GM10248 (cell line): ENCODE measurements around the gene ADM5.

Experiments
- CTCF ChIA-PET: fragments of 300-600 bp; sonication (Branson Sonifier 250); formaldehyde crosslinking; extraction: SDS; loops from one replicate; lab custom pipeline; 2021; ENCODE audit warnings: antibody characterized with exemption; lab: Yijun Ruan, JAX
- POLR2A ChIA-PET: fragments of 350-650 bp; sonication (Branson Sonifier 250); formaldehyde crosslinking; extraction: SDS; loops from one replicate; lab custom pipeline; 2020; ENCODE audit warnings: antibody characterized with exemption; lab: Yijun Ruan, JAX
- DNase-seq: peaks from one replicate; pipeline ENCODE4 v3.0.0; 2012; ENCODE audit errors: extremely low spot score
- CTCF ChIP-seq: IDR thresholded peaks from 2 replicates; pipeline ENCODE4 v1.5.1; 2012; ENCODE audit warnings: mild to moderate bottlenecking, low read depth; ENCODE audit errors: extremely low read depth, missing control alignments, control extremely low read depth

ADM5 gene

GRCh38 chr19:49704888-49705642 lies 15.7 kb downstream of the ADM5 start:
- no peak for TF ChIP-seq CTCF
- POLR2A ChIA-PET, result no interaction called here
- CTCF ChIA-PET, result interaction anchor here (1.0 to 2.6 kb wide), 4 partner anchors 9 to 198 kb away, joined by 3 to 7 read pairs (median 4); no protein-coding TSS in a partner anchor

DNA sequence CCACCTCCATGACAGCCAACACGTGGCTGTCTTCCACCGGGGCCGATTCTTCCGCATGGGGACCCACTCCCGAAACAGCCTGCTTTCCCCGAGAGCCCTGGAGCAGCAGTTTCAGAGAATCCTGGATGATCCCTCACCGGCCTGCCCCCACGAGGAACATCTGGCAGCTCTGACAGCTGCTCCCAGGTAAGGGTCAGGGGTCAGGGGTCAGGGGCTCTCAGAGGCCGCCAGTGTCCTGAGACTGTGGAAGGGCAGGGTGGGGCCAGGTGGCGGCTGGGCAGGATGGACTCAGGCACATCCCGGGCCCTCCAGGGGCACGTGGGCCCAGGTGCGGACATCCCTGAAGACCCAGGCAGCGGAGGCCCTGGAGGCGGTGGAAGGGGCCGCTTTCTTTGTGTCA lies 16.5 kb downstream of the ADM5 start:
- TF ChIP-seq CTCF, result no peak
- ChIA-PET CTCF (interaction anchor here (1.0 kb wide), 1 partner anchor 12 kb away, joined by 3 read pairs; no protein-coding TSS in a partner anchor), POLR2A (no interaction called here)
- no peak for DNase-seq

More at GRCh38 chr19:49704888-49705642, 15.7 kb downstream of the ADM5 start:
- no peak for DNase-seq

DNA sequence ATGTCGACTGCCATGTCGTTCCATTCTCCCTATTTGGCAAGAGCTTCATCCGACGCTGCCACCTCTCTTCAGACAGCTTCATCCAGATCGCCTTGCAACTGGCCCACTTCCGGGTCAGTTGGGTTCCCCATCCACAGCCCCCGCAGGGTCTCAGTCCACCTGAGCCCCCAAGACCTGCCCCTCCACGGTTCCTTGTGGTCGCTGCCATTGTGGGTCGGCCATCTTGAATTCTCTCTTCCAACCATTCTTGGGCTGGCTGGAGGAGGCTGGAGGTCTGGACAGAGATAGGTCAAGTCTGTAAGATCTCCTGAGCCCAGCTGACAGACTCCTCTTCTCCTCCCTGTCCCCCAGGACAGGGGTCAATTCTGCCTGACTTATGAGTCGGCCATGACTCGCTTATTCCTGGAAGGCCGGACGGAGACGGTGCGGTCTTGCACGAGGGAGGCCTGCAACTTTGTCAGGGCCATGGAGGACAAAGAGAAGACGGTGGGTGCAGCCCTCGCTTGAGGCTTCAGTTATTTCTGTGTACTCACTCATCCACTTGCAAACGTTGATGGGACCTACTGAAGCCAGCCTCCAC lies 21.1 kb downstream of the ADM5 start:
- DNase-seq, result peak; percentile 4
- ChIA-PET CTCF (no interaction called here), POLR2A (no interaction called here)
- TF ChIP-seq CTCF, result no peak

- DNase-seq, result no peak
- TF ChIP-seq CTCF, result no peak
- ChIA-PET CTCF (no interaction called here), POLR2A (no interaction called here)
Measured at GRCh38 chr19:49712397-49712859, 23.0 kb downstream of the ADM5 start.

- POLR2A ChIA-PET, result interaction anchor here (0.6 kb wide), 1 partner anchor 38 kb away, joined by 3 read pairs; no protein-coding TSS in a partner anchor
- CTCF ChIA-PET, result interaction anchor here (1.4 kb wide), 1 partner anchor 9 kb away, joined by 3 read pairs; no protein-coding TSS in a partner anchor
Measured at GRCh38 chr19:49713236-49713845, 23.9 kb downstream of the ADM5 start.

More at GRCh38 chr19:49713236-49713845, 23.9 kb downstream of the ADM5 start:
- DNase-seq, result no peak
- TF ChIP-seq CTCF, result no peak
